GM18520 (cell line): ENCODE measurements around the gene ACAN.

ENCODE experiments used
- ATAC-seq: cut with Tn5 transposase; IDR thresholded peaks from one replicate; pipeline ENCODE4 v1.9.1; 2021; ENCODE audit not compliant: unreplicated experiment

The ACAN gene

GRCh38 chr15:88900982-88901418 is 97.8 kb downstream of the ACAN start:
- ATAC-seq, result no peak

GRCh38 chr15:88901508-88902220 is 98.4 kb downstream of the ACAN start:
- no peak for ATAC-seq

- no peak for ATAC-seq
Observed at GRCh38 chr15:88902221-88902835, 99.1 kb downstream of the ACAN start.

- ATAC-seq, result no peak
Observed at GRCh38 chr15:88902846-88903245, 99.6 kb downstream of the ACAN start.

- ATAC-seq, result no peak
Observed at GRCh38 chr15:88904257-88904623, 101.0 kb downstream of the ACAN start.

- peak; percentile 46 for ATAC-seq
Observed at GRCh38 chr15:88904624-88905327, 101.5 kb downstream of the ACAN start.

GRCh38 chr15:88905576-88905975 is 102.3 kb downstream of the ACAN start:
- no peak for ATAC-seq

- ATAC-seq, result no peak
Observed at GRCh38 chr15:88906130-88906529, 102.9 kb downstream of the ACAN start.

- ATAC-seq, result no peak
Observed at GRCh38 chr15:88906551-88906950, 103.3 kb downstream of the ACAN start.

GRCh38 chr15:88907111-88907510 is 103.9 kb downstream of the ACAN start:
- no peak for ATAC-seq

- no peak for ATAC-seq
Observed at GRCh38 chr15:88908123-88908522, 104.9 kb downstream of the ACAN start.

GRCh38 chr15:88908697-88909621 is 105.7 kb downstream of the ACAN start:
- no peak for ATAC-seq

- no peak for ATAC-seq
Observed at GRCh38 chr15:88909956-88910831, 107.0 kb downstream of the ACAN start.

GRCh38 chr15:88911766-88912118 is 108.5 kb downstream of the ACAN start:
- ATAC-seq, result no peak

- no peak for ATAC-seq
Observed at GRCh38 chr15:88912500-88912921, 109.3 kb downstream of the ACAN start.

- peak; percentile 56 for ATAC-seq
Observed at GRCh38 chr15:88913017-88913849, 110.0 kb downstream of the ACAN start, which contains the start of gene MFGE8. MFGE8 (minus strand) TSS chr15:88913379; CDS start chr15:88913319, 60 bp downstream.

- ATAC-seq, result no peak
Observed at GRCh38 chr15:88913850-88914169, 110.6 kb downstream of the ACAN start.

GRCh38 chr15:88915354-88915753 is 112.1 kb downstream of the ACAN start:
- ATAC-seq, result no peak

GRCh38 chr15:88917760-88918159 is 114.5 kb downstream of the ACAN start:
- ATAC-seq, result no peak
